ENCODE data around the gene KCNG1.
"Not testable (repeated sequence)": the region's sequence is repeated elsewhere in the genome, so short reads cannot be mapped to it uniquely, and the experiment has no call there.

The KCNG1 gene

GRCh38 chr20:51022803-51023616 is at the start of gene KCNG1:
TSS of gene KCNG1 (minus strand) at chr20:51023107. CDS start at chr20:51010338, 12,769 bp downstream.
- DNase-seq (ENCODE audit: low spot score) = no peak

DNA sequence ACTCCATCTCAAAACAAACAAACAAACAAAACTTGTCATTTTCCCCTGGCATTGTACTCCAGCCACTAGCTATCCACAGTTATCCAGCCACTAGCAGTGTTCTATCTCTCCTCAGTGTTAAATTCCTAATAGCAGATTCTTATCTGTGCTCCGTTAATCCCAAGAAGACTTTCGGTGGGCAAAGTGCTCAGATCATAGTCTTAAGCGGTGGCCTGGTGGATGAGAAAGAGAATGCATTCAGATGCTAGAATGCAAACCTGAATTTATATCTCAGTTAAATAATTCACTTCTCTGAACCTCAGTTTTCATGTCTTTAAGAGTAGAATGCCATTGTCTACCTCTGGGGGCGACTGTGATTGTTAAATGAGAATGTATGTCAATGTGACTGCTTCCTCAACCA is 47.7 kb upstream of the KCNG1 start:
- no peak for DNase-seq (ENCODE audit: low spot score)

- DNase-seq (ENCODE audit: low spot score) = no peak
Observed at GRCh38 chr20:51067792-51068191, 44.9 kb upstream of the KCNG1 start.

DNA sequence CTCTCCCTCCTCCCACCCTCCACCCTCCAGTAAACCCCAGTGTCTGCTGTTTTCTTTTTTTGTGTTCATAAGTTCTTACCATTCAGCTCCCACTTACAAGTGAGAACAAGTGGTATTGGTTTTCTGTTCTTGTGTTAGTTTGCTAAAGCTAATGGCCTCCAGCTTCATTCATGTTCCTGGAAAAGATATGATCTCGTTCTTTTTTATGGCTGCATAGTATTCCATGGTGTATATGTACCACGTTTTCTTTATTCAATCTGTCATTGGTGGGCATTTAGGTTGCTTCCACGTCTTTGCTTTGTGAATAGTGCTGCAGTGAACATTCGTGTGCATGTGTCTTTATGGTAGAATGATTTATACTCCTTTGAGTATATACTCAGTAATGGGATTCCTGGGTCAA is 42.7 kb upstream of the KCNG1 start:
- no peak for DNase-seq (ENCODE audit: low spot score)

GRCh38 chr20:51064137-51064536 is 41.2 kb upstream of the KCNG1 start:
- DNase-seq (ENCODE audit: low spot score) = no peak

- no peak for DNase-seq (ENCODE audit: low spot score)
Observed at GRCh38 chr20:51062065-51062464, 39.2 kb upstream of the KCNG1 start.

- DNase-seq (ENCODE audit: low spot score) = no peak
Observed at GRCh38 chr20:51061418-51062045, 38.6 kb upstream of the KCNG1 start.

DNA sequence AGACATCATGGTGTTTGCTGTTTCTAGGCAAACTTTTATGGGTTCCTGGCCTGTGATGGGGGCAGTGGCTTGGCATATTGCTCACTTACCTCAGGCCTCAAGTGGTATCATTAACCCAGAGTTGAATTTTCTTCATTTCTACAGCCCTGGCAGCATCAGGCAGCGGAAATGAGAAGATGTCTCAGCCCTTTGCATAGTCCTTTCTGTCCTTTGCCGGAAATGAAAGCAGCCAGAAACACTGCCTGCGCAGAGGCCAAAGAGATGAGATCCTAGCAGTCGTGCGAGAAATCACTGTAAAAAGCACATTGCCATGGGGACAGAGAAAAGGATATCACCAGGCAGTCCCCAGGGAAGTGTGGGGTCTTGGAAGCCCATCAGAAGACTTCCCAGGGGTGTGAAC is 37.4 kb upstream of the KCNG1 start:
- DNase-seq (ENCODE audit: low spot score) = no peak

DNA sequence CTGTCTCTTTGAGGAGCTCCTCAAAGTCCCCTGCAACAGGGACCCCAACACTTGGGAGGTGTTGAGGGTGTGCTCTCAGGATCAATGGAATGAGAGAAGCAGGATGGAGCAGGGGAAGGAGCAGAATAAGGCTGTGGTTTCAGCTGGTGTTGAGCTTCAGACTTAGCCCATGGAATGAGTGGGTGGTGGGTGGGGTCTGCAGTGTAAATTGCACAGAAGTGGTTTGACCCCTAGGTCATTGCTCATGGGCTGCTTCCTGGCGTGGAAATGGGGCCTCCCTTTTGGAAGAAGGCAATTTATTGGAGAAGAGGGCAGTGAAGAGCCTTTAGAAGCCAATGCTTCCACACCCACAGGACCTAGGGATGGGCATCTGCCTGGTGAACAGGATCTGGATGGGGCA is 37.0 kb upstream of the KCNG1 start:
- DNase-seq (ENCODE audit: low spot score) = no peak

- DNase-seq (ENCODE audit: low spot score) = no peak
Observed at GRCh38 chr20:51058017-51058416, 35.1 kb upstream of the KCNG1 start.

DNA sequence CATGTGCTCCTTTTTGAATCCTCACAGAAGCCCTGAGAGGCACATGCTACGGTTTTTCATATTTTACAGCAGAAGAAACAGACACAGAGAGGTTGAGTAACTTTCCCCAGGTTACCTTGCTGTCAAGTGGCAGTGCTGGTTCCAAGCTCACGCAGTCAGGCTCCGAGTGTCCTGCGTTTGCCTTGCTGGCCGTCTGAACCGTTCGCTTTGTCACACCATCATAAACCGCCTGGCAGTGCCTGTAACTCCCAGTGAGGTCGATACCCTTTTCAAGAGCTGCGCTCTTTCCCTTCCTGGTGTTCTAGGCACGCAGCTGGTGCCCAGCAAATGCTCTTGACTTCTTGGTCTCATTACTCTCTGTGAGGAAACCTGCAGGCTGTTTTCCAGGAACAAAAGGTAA is 31.3 kb upstream of the KCNG1 start:
- DNase-seq (ENCODE audit: low spot score) = no peak

- DNase-seq (ENCODE audit: low spot score) = no peak
Observed at GRCh38 chr20:51050531-51051075, 27.7 kb upstream of the KCNG1 start.

DNA sequence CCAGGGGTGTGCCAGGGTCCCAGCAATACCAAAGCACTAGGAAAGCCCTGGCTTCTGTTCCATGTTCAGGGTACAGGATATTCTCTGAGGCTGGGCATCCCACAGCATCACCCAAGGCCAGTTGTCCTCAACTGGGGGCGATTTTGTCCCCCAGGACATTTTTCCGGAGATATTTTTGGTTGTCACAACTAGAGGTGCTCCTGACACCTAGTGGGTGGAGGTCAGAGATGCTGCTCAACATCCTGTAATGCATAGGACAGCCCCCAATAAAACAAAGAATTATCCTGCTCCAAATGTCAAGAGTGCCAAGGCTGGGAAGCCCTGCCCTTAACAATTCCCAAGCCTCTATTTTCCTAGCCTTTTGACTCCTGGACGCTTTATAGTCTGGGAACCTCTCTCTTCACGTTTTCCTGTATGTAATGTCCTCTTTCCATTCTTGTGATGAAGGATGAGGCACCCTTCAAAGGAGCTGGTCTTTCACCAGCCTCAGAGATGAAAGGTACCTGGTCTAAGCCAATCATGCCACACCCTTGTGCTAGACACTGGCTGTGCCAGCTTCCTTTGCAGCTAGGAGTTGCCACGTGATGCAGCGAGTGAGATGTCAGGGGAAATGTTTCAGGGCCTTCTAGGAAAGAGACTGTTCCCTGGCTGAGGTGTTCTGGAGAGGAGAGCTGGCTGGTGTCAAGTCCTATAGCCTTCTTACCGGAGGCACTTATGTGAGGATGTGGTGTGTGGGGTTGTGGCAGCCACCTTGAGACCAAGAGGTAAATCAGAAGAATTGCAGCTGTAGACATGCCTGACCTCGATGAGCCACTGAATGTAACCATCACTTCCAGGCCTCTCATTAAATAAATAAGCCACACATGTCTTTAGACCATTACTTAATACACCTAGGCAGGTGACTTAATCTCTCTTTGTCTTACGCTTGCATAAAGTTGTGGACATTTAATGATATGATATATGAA is 23.4 kb upstream of the KCNG1 start:
- no peak for DNase-seq (ENCODE audit: low spot score)

- DNase-seq (ENCODE audit: low spot score) = not testable (repeated sequence)
Observed at GRCh38 chr20:51045492-51045891, 22.6 kb upstream of the KCNG1 start.

DNA sequence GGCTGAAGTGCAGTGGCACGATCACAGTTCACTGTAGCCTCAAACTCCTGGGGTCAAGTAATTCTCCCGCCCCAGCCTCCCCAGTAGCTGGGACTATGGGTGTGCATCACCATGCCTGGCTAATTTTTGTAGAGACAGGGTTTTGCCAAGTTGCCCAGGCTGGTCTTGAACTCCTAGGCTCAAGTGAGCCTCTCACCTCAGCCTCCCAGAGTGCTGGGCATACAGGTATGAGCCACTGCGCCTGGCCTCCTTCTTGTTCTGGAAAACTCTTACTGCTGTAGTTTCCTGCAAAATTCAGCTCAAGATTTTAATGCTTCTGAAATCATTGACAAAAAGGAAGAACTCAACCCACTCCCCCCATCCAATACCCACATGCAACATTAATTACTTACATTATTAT is 21.9 kb upstream of the KCNG1 start:
- no peak for DNase-seq (ENCODE audit: low spot score)

- DNase-seq (ENCODE audit: low spot score) = no peak
Observed at GRCh38 chr20:51043811-51044210, 20.9 kb upstream of the KCNG1 start.

DNA sequence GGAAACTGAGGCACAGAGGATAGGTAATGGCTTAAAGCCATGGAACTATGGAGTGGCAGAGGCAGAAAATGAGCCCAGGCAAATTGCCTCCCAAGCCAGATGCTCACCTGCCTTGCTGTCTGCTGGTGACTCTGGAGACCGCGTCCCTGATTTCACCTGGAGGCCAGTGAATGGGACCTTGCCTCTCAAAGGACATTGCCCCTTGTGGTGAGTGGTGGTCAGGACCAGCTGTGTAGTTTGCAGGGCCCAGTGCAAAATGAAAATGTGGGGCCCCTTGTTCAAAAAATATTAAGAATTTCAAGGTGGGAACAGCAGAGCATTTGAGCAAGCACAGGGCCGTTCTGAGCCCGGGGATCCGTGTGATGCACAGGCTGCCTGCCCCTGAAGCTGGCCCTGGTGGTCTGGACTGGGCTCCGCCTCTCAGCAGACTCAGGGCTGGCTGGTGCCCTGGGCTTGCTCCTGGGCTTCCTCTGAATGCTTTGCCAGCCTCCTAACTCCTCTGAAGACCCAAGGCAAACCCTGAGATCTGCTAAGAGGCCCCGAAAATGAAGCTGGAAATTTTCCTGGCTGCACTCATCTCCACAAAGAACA is 19.8 kb upstream of the KCNG1 start:
- no peak for DNase-seq (ENCODE audit: low spot score)

GRCh38 chr20:51042064-51042463 is 19.2 kb upstream of the KCNG1 start:
- no peak for DNase-seq (ENCODE audit: low spot score)

DNA sequence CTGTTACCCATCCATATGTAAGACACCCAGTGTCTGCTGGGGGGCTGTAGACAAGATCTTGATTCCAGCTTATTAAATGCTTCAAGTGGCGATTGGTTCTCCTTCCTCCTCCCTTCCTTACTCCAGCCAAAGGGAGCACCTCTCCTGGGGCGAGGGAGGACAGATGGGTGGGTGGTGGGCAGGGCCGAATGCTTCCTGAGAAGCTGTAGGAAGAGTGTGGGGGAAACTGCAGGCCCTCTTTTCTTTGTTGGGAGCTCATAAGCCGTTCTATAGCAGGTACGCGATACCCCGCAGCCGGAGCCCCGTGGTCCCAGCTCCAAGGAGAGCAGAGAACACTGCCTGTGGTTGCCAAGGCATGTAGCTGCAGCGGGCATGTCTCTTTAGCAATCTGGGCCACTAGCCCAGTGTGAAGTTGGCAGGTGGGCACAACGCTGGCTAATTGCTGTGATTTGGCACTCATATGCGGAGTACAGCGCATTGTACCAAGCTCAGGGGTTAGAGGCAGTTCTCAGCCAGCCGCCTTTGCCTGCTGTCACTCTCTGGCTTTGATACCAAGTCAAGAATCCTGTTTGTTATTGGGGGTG is 14.7 kb upstream of the KCNG1 start:
- DNase-seq (ENCODE audit: low spot score) = no peak

GRCh38 chr20:51036827-51037531 is 14.1 kb upstream of the KCNG1 start:
- no peak for DNase-seq (ENCODE audit: low spot score)

GRCh38 chr20:51036226-51036625 is 13.3 kb upstream of the KCNG1 start:
- DNase-seq (ENCODE audit: low spot score) = no peak

All from hematopoietic multipotent progenitor cell treated with erythropoietin and hydrocortisone succinate and interleukin-3 and kit ligand, for 15 days (in vitro differentiated cells).